GM12878 (cell line): ENCODE measurements around the gene FN3K. TPM values are rescaled to one million over a fixed set of nuclear protein-coding genes. Genes with fewer than 3 reads are reported as not detected.

ENCODE experiments used
- ATAC-seq: fragments of 200-7000 bp; cut with Tn5 transposase; 3 replicates; pipeline ENCODE4 v1.9.1; 2020; ENCODE audit warnings: mild to moderate bottlenecking, moderate library complexity
- BruUV-seq: library from RNA; stranded (reverse); fragments of 400-500 nt; replicated peaks from 2 replicates; lab custom pipeline; 2021; lab: Mats Ljungman, UMichigan
- CTCF ChIA-PET: fragments of 300-600 bp; sonication (Branson Sonifier 250); formaldehyde crosslinking; extraction: SDS; loops from one replicate; lab custom pipeline; 2021; ENCODE audit warnings: inconsistent platforms; lab: Yijun Ruan, JAX
- POLR2A ChIA-PET: fragments of 350-600 bp; formaldehyde crosslinking; extraction: SDS; loops from one replicate; lab custom pipeline; 2021; ENCODE audit warnings: inconsistent platforms; lab: Charles Lee
- RAD21 ChIA-PET: fragments of 300-600 bp; sonication (Branson Sonifier 250); formaldehyde crosslinking; loops from one replicate; lab custom pipeline; 2023; ENCODE audit warnings: antibody characterized with exemption; ENCODE audit not compliant: unreplicated experiment; lab: Charles Lee
- SMC1A ChIA-PET: fragments of 300-600 bp; sonication (Branson Sonifier 250); formaldehyde crosslinking; loops from one replicate; lab custom pipeline; 2023; ENCODE audit not compliant: unreplicated experiment, uncharacterized antibody; lab: Charles Lee
- DNase-seq: peaks from one replicate; pipeline ENCODE4 v3.0.0-alpha.2; 2011; ENCODE audit warnings: low read depth, low spot score
- FAIRE-seq: peaks from 3 replicates; lab custom pipeline; 2011; peaks lifted over from hg19 to GRCh38; lab: Jason Lieb, UNC
- H2AFZ ChIP-seq: 2 replicates; pipeline ENCODE4 v1.6.0; 2011; ENCODE audit warnings: low read depth, low read length, control low read depth; ENCODE audit not compliant: control insufficient read depth
- H3K27ac ChIP-seq: 2 replicates; pipeline ENCODE4 v1.5.1; 2011; ENCODE audit warnings: control low read depth; ENCODE audit not compliant: control insufficient read depth, insufficient read depth
- H3K27me3 ChIP-seq, 2 experiments: replicated peaks in 1 of 2; 2 replicates each; pipeline versions ENCODE4 v1.6.0 to v1.6.1; 2011; ENCODE audit warnings: low read length in 1 of 2; ENCODE audit not compliant: control insufficient read depth in 2 of 2, insufficient read depth in 2 of 2
- H3K36me3 ChIP-seq, 2 experiments: 2 replicates each; pipeline ENCODE4 v1.5.1; 2011; ENCODE audit warnings: low read length in 1 of 2; ENCODE audit not compliant: control insufficient read depth in 2 of 2, insufficient read depth in 2 of 2
- H3K4me1 ChIP-seq: 2 replicates; pipeline ENCODE4 v1.6.1; 2011; ENCODE audit warnings: mild to moderate bottlenecking, low read length, moderate library complexity, mixed read lengths; ENCODE audit not compliant: control insufficient read depth, insufficient read depth
- H3K4me2 ChIP-seq: 2 replicates; pipeline ENCODE4 v1.6.0; 2011; ENCODE audit warnings: control low read depth; ENCODE audit not compliant: control insufficient read depth, insufficient read depth
- H3K4me3 ChIP-seq: fragments of 200-600 bp; sonication (generic); 2 replicates; pipeline ENCODE4 v1.5.1; 2016
- H3K79me2 ChIP-seq: 2 replicates; pipeline ENCODE4 v1.6.0; 2011; ENCODE audit warnings: low read length; ENCODE audit not compliant: control insufficient read depth, insufficient read depth
- H3K9ac ChIP-seq: 2 replicates; pipeline ENCODE4 v1.8.0; 2011; ENCODE audit warnings: low read length, control low read depth, mixed read lengths; ENCODE audit not compliant: control insufficient read depth, insufficient read depth
- H3K9me3 ChIP-seq: replicated peaks from 3 replicates; pipeline ENCODE4 v1.5.1; 2011; ENCODE audit warnings: mild to moderate bottlenecking, low read length; ENCODE audit not compliant: control insufficient read depth, insufficient read depth
- H4K20me1 ChIP-seq: 2 replicates; pipeline ENCODE4 v1.6.0; 2011; ENCODE audit not compliant: control insufficient read depth, insufficient read depth
- BCL11A ChIP-seq: IDR thresholded peaks from 2 replicates; pipeline ENCODE4 v1.6.1; 2011; ENCODE audit warnings: low read depth, low read length
- EED ChIP-seq: sonication (generic); IDR thresholded peaks from 2 replicates; pipeline ENCODE4 v1.6.1; 2016; ENCODE audit warnings: antibody characterized with exemption, low read depth
- ETV6 ChIP-seq, 2 experiments: fragments of 450-650 bp in 1 of 2; IDR thresholded peaks in 1 of 2; conservative IDR thresholded peaks in 1 of 2; 2 replicates each; pipeline ENCODE4 v1.6.1; 2014; ENCODE audit warnings: antibody characterized with exemption in 1 of 2, borderline replicate concordance in 1 of 2, low read depth in 1 of 2, mild to moderate bottlenecking in 1 of 2, moderate library complexity in 1 of 2
- FOS ChIP-seq: IDR thresholded peaks from 3 replicates; pipeline ENCODE4 v1.6.1; 2011; ENCODE audit warnings: borderline replicate concordance; ENCODE audit not compliant: insufficient read length; ENCODE audit errors: extremely low read depth
- FOXM1 ChIP-seq: IDR thresholded peaks from 2 replicates; pipeline ENCODE4 v1.6.1; 2012; ENCODE audit warnings: low read depth, mild to moderate bottlenecking, inconsistent platforms, low read length, moderate library complexity
- MTA3 ChIP-seq: IDR thresholded peaks from 2 replicates; pipeline ENCODE4 v1.6.1; 2012; ENCODE audit warnings: low read length, inconsistent platforms, borderline replicate concordance
- RCOR1 ChIP-seq: conservative IDR thresholded peaks from 2 replicates; pipeline ENCODE4 v1.6.1; 2012; ENCODE audit warnings: low read depth, low read length, improper control_type of control experiment
- RFX5 ChIP-seq: IDR thresholded peaks from 2 replicates; pipeline ENCODE4 v1.6.1; 2011; ENCODE audit warnings: low read depth, low read length, improper control_type of control experiment
- SIN3A ChIP-seq: IDR thresholded peaks from 2 replicates; pipeline ENCODE4 v1.6.1; 2012; ENCODE audit warnings: low read depth, low read length, improper control_type of control experiment
- SMARCA5 ChIP-seq: fragments of 450-650 bp; IDR thresholded peaks from 2 replicates; pipeline ENCODE4 v1.6.1; 2017; ENCODE audit warnings: mild to moderate bottlenecking
- SUZ12 ChIP-seq: fragments of 200-600 bp; sonication (generic); IDR thresholded peaks from one replicate; pipeline ENCODE4 v1.6.1; 2018; ENCODE audit warnings: antibody characterized with exemption, mild to moderate bottlenecking; ENCODE audit not compliant: unreplicated experiment
- ZNF207 ChIP-seq: fragments of 450-650 bp; IDR thresholded peaks from 2 replicates; pipeline ENCODE4 v1.6.1; 2014; ENCODE audit warnings: antibody characterized with exemption, mild to moderate bottlenecking, borderline replicate concordance
- ZSCAN29 ChIP-seq: fragments of 450-650 bp; IDR thresholded peaks from 2 replicates; pipeline ENCODE4 v1.6.1; 2017; ENCODE audit warnings: mild to moderate bottlenecking, moderate library complexity
- WGBS: methylation state at CpG from one replicate; pipeline ENCODE4 v1.1.6; 2016; ENCODE audit warnings: low lambda C conversion rate; ENCODE audit not compliant: insufficient replicate concordance, insufficient coverage; ENCODE audit errors: missing lambda C conversion rate; 5-methylcytosine and 5-hydroxymethylcytosine counted together
- in situ Hi-C: fragments of 300-500 bp; cut with MboI; formaldehyde crosslinking; loops from 9 replicates; pipeline ENCODE4 v1.14.3; 2018; ENCODE audit warnings: mixed read lengths
- intact Hi-C: fragments of 100-400 bp; cut with micrococcal nuclease; formaldehyde crosslinking; loops from one replicate; pipeline ENCODE4 v1.14.2; 2022; ENCODE audit not compliant: unreplicated experiment
- polyA plus RNA-seq, 11 experiments: library from polyadenylated mRNA; depleted of rRNA in 4 of 11; unstranded in 6 of 11; stranded (reverse) in 5 of 11; fragments of >200 nt; fragmentation: Nextera tagmentation in 4 of 11; fragmentation: Illumina TruSeq in 1 of 11; extraction: Ambion mirVana in 4 of 11; extraction: Trizol in 1 of 11; gene quantifications; 1 replicate in 1 of 11; 2 replicates in 10 of 11; pipeline versions ENCODE4 v1.2.1 to v1.2.3, GENCODE V29; 2011 to 2016; ENCODE audit warnings: inconsistent platforms in 2 of 11, missing spikeins in 2 of 11, low read depth in 1 of 11
- total RNA-seq, 4 experiments: library from RNA; depleted of rRNA in 3 of 4; stranded (reverse); fragments of >200 nt in 3 of 4; fragmentation: Illumina TruSeq in 1 of 4; extraction: Trizol in 1 of 4; gene quantifications; 2 replicates each; pipeline versions ENCODE4 v1.2.1 to v1.2.3, GENCODE V29; 2013 to 2021
- TF ChIP-seq, protein P1 (sequence below): fragments of 450-650 bp; formaldehyde crosslinking; IDR thresholded peaks from 2 replicates; pipeline ENCODE4 v1.4.0; 2022; ENCODE audit warnings: mild to moderate bottlenecking, moderate library complexity
- TF ChIP-seq, protein P2 (sequence below): fragments of 450-650 bp; IDR thresholded peaks from 2 replicates; pipeline ENCODE4 v1.6.1; 2017; ENCODE audit warnings: low read depth, mild to moderate bottlenecking, moderate library complexity

Gene FN3K
- total and polyA plus RNA-seq, 10 of the 15 experiments (the other 5 are each of a cell fraction or from before 2014, with no cell fraction given): 0.08 to 0.51 (median 0.17) TPM; not detected in 7

DNA sequence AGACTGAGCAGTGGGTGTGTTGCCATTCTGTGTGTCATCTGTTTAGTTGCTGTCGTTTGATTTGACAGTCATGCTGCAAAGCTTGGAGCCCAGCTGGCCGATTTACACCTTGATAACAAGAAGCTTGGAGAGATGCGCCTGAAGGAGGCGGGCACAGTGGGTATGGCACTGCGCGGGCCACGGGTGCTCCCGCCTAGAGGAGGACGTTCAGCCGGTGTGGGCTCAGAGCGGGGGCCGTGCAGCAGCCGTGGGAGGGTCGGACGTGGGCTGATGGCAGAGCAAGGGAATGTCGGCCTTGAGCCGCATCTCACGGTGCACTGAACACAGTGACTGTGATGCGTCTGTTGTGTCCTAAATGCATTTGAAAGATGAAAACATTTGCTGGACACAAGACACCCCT lies 15.2 kb upstream of the FN3K start (continued):
- TF ChIP-seq RFX5: no peak

DNA sequence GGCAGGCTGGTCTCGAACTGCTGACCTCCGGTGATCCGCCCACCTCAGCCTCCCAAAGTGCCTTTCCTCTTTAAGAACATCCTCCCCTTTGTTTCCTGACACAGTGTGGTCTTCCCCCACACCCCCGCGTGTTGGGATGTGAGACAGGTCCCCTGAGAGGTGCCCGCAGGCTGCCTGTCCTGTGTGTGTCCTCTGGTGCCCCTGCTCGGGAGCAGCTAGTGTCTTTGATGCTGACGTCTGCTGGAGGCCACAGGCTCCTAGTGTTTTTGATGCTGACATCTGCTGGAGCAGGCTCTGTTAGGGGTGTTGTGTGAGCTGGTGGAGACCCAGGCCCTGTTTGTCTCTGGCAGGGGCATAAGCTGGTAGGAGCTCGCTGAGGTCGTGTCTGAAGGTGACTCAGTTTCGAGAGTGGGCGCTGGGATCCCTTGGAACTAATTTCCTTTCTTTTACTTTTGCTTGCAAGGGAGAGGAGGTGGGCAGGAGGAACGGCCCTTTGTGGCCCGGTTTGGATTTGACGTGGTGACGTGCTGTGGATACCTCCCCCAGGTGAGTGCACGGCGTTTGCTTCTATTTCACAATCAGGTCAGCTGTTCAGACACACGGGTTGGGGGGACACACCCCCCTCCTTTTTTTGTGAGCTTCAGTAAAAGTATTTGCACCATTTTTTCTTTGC lies 12.9 kb upstream of the FN3K start:
- Histone ChIP-seq H3K27me3 (no peaks in the 10 kb centered on the region), H3K4me2 (no peak overlapping the region), H3K27ac (no peak overlapping the region), H3K79me2 (peaks cover 8% of the 10 kb centered on the region), H3K4me3 (no peak overlapping the region), H2AFZ (no peak overlapping the region), H4K20me1 (no peaks in the 10 kb centered on the region), H3K9me3 (no peaks in the 10 kb centered on the region), H3K36me3 (peaks cover 4 to 9% of the 10 kb centered on the region in 2 experiments; a peak in 3 of 4 replicates), H3K4me1 (peaks cover 6% of the 10 kb centered on the region), H3K9ac (no peak overlapping the region)
- ChIA-PET POLR2A (no interaction called here), RAD21 (no interaction called here), SMC1A (no interaction called here), CTCF (no interaction called here)
- DNase-seq: no peak
- FAIRE-seq: no peak
- ATAC-seq: no peak
- no TSS peak for BruUV-seq
- TF ChIP-seq SMARCA5 (no peak), SIN3A (no peak), RCOR1 (no peak), ZNF207 (no peak), FOXM1 (no peak), BCL11A (no peak), ZSCAN29 (no peak), EED (no peak), SUZ12 (no peak), MTA3 (no peak), FOS (no peak), ETV6 (conservative IDR thresholded peaks at IDR 0.05 in 1 of 2, IDR thresholded peaks at IDR 0.05 in 1 of 2; ENCODE audit: borderline replicate concordance in 1 of 2, low read depth in 1 of 2) (no peak)
- TF ChIP-seq, protein P1, sequence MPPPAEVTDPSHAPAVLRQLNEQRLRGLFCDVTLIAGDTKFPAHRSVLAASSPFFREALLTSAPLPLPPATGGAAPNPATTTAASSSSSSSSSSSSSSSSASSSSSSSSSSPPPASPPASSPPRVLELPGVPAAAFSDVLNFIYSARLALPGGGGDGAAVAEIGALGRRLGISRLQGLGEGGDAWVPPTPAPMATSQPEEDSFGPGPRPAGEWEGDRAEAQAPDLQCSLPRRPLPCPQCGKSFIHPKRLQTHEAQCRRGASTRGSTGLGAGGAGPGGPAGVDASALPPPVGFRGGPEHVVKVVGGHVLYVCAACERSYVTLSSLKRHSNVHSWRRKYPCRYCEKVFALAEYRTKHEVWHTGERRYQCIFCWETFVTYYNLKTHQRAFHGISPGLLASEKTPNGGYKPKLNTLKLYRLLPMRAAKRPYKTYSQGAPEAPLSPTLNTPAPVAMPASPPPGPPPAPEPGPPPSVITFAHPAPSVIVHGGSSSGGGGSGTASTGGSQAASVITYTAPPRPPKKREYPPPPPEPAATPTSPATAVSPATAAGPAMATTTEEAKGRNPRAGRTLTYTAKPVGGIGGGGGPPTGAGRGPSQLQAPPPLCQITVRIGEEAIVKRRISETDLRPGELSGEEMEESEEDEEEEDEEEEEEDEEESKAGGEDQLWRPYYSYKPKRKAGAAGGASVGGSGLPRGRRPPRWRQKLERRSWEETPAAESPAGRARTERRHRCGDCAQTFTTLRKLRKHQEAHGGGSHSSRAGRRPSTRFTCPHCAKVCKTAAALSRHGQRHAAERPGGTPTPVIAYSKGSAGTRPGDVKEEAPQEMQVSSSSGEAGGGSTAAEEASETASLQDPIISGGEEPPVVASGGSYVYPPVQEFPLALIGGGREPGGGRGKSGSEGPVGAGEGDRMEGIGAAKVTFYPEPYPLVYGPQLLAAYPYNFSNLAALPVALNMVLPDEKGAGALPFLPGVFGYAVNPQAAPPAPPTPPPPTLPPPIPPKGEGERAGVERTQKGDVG (CRISPR knock-in tag): no peak
- TF ChIP-seq, protein P2, sequence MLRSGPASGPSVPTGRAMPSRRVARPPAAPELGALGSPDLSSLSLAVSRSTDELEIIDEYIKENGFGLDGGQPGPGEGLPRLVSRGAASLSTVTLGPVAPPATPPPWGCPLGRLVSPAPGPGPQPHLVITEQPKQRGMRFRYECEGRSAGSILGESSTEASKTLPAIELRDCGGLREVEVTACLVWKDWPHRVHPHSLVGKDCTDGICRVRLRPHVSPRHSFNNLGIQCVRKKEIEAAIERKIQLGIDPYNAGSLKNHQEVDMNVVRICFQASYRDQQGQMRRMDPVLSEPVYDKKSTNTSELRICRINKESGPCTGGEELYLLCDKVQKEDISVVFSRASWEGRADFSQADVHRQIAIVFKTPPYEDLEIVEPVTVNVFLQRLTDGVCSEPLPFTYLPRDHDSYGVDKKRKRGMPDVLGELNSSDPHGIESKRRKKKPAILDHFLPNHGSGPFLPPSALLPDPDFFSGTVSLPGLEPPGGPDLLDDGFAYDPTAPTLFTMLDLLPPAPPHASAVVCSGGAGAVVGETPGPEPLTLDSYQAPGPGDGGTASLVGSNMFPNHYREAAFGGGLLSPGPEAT: no peak
- intact Hi-C loops (no loop called here), in situ Hi-C loops (no loop called here)
- WGBS: 92% methylated on average over 19 of the region's 19 CpGs
